OCI-LY1 (cell line): ENCODE data around the gene SPTB.

Experiments
- CTCF ChIP-seq: fragments of 200-600 bp; sonication (generic), shearing (Covaris generic); IDR thresholded peaks from 2 replicates; pipeline ENCODE4 v1.5.1; 2017; ENCODE audit warnings: mild to moderate bottlenecking, antibody characterized with exemption, low read length, moderate library complexity, mixed read lengths
- EZH2 ChIP-seq: fragments of 200-600 bp; sonication (generic), shearing (Covaris generic); IDR thresholded peaks from 2 replicates; pipeline ENCODE4 v1.8.0; 2017; ENCODE audit warnings: borderline replicate concordance, mixed run types, mild to moderate bottlenecking, antibody characterized with exemption, low read length, moderate library complexity, mixed read lengths

- TF ChIP-seq CTCF: no peak
- TF ChIP-seq EZH2: no peak
Observed at GRCh38 chr14:64855721-64856528, 23.8 kb downstream of the SPTB start.
